Measurements from ENCODE around the gene SPEM2. TPM values are rescaled to one million over a fixed set of nuclear protein-coding genes. Genes with fewer than 3 reads are reported as not detected.
A peak's percentile ranks its signal among the peaks of the same experiment; 100 is the strongest.

Gene SPEM2
- total and polyA plus RNA-seq, 4 donors, result not detected

GRCh38 chr17:7436556-7437368 lies 11.3 kb downstream of the SPEM2 start:
- Histone ChIP-seq H3K4me1 (ENCODE audit: control insufficient read depth in 4 of 4, insufficient read depth in 4 of 4, low read length in 3 of 4) (peaks cover 20 to 48% (median 39%) of the 10 kb centered on the region in 4 donors), H3K27ac (ENCODE audit: low read depth in 1 of 2, low read length in 2 of 2) (peak overlapping the region; percentile 52 to 69), H3K36me3 (ENCODE audit: control insufficient read depth in 4 of 4, insufficient read depth in 3 of 4, low read depth in 1 of 4, low read length in 3 of 4) (no peaks in the 10 kb centered on the region), H3K9me3 (ENCODE audit: control insufficient read depth in 4 of 4, low read length in 3 of 4) (no peaks in the 10 kb centered on the region), H3K27me3 (ENCODE audit: control insufficient read depth in 4 of 4, insufficient read depth in 4 of 4, low read length in 3 of 4) (peaks cover 0 to 3% (median 0%) of the 10 kb centered on the region in 4 donors), H3K9ac (ENCODE audit: low read depth in 1 of 2, low read length in 2 of 2) (no peak overlapping the region), H3K4me3 (ENCODE audit: low read depth in 1 of 3, low read length in 3 of 3) (peak overlapping the region in 2 of 3 donors; percentile 52 to 83)
- TF ChIP-seq TAF1 (conservative IDR thresholded peaks at IDR 0.05), result peak; percentile 51
- no peak for TF ChIP-seq FOXA2 (IDR thresholded peaks at IDR 0.05)
- peak; percentile 18 for TF ChIP-seq YY1 (IDR thresholded peaks at IDR 0.05)
- peak; percentile 31 for TF ChIP-seq SP1 (IDR thresholded peaks at IDR 0.05)
- no peak for TF ChIP-seq JUND (IDR thresholded peaks at IDR 0.05)
- TF ChIP-seq, protein P1, sequence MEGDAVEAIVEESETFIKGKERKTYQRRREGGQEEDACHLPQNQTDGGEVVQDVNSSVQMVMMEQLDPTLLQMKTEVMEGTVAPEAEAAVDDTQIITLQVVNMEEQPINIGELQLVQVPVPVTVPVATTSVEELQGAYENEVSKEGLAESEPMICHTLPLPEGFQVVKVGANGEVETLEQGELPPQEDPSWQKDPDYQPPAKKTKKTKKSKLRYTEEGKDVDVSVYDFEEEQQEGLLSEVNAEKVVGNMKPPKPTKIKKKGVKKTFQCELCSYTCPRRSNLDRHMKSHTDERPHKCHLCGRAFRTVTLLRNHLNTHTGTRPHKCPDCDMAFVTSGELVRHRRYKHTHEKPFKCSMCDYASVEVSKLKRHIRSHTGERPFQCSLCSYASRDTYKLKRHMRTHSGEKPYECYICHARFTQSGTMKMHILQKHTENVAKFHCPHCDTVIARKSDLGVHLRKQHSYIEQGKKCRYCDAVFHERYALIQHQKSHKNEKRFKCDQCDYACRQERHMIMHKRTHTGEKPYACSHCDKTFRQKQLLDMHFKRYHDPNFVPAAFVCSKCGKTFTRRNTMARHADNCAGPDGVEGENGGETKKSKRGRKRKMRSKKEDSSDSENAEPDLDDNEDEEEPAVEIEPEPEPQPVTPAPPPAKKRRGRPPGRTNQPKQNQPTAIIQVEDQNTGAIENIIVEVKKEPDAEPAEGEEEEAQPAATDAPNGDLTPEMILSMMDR (IDR thresholded peaks at IDR 0.05; ENCODE audit: low read depth, low read length, missing input control), result peak; percentile 79
- TF ChIP-seq, protein P2, sequence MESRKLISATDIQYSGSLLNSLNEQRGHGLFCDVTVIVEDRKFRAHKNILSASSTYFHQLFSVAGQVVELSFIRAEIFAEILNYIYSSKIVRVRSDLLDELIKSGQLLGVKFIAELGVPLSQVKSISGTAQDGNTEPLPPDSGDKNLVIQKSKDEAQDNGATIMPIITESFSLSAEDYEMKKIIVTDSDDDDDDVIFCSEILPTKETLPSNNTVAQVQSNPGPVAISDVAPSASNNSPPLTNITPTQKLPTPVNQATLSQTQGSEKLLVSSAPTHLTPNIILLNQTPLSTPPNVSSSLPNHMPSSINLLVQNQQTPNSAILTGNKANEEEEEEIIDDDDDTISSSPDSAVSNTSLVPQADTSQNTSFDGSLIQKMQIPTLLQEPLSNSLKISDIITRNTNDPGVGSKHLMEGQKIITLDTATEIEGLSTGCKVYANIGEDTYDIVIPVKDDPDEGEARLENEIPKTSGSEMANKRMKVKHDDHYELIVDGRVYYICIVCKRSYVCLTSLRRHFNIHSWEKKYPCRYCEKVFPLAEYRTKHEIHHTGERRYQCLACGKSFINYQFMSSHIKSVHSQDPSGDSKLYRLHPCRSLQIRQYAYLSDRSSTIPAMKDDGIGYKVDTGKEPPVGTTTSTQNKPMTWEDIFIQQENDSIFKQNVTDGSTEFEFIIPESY (IDR thresholded peaks at IDR 0.05), result no peak
- peak; percentile 29 for TF ChIP-seq REST (IDR thresholded peaks at IDR 0.05)
- TF ChIP-seq HNF4G (IDR thresholded peaks at IDR 0.05), result no peak
- TF ChIP-seq RAD21 (IDR thresholded peaks at IDR 0.05), result peak; percentile 70 to 73
- WGBS, result 7% methylated on average over 92 of the region's 92 CpGs
- peak; percentile 77 for DNase-seq (ENCODE audit: low spot score)

DNA sequence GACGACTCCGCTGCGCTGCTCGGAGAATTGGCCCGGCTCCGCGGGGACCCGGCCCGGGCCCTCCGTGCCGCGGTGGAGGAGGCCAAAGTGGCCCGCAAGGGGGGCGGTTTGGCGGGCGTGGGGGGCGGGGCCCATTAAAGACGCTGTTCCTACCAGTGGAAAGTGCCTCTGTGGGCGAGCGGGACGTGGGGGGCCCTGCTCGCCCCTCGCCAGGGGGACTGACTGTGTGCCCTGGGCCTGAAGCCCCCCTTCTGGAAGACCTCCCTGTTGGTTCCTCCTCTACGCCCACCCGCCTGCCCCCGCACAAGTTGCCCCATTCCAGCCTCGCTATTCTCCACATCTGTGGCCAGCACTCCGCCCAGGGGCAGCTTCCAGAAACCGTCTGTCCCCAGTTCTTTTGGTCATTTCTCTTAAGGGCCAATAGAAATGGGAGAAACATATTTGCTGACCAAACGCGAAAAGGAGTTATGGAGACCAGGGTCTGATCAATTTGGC lies 12.0 kb downstream of the SPEM2 start:
- Histone ChIP-seq H3K27ac (ENCODE audit: low read depth in 1 of 2, low read length in 2 of 2) (peak overlapping the region in 1 of 2 donors; percentile 69), H3K27me3 (ENCODE audit: control insufficient read depth in 4 of 4, insufficient read depth in 4 of 4, low read length in 3 of 4) (peaks cover 0 to 3% (median 0%) of the 10 kb centered on the region in 4 donors)
- 25% methylated on average over 31 of the region's 31 CpGs for WGBS
- TF ChIP-seq HNF4A (conservative IDR thresholded peaks at IDR 0.05) (no peak), FOXA1 (IDR thresholded peaks at IDR 0.05) (no peak), RXRA (IDR thresholded peaks at IDR 0.05) (no peak), TAF1 (conservative IDR thresholded peaks at IDR 0.05) (no peak), NR2F2 (IDR thresholded peaks at IDR 0.05) (no peak), GABPA (IDR thresholded peaks at IDR 0.05 in 1 of 2, conservative IDR thresholded peaks at IDR 0.05 in 1 of 2) (no peak), REST (IDR thresholded peaks at IDR 0.05) (no peak)
- TF ChIP-seq, protein P2 (IDR thresholded peaks at IDR 0.05), result no peak

More for the DNA sequence above, 12.0 kb downstream of the SPEM2 start:
- H3K9ac ChIP-seq (ENCODE audit: low read depth in 1 of 2, low read length in 2 of 2), result no peak overlapping the region
- H3K36me3 ChIP-seq (ENCODE audit: control insufficient read depth in 4 of 4, insufficient read depth in 3 of 4, low read depth in 1 of 4, low read length in 3 of 4), result no peaks in the 10 kb centered on the region
- no peaks in the 10 kb centered on the region for H3K9me3 ChIP-seq (ENCODE audit: control insufficient read depth in 4 of 4, low read length in 3 of 4)
- no peak for DNase-seq (ENCODE audit: low spot score)
- peak overlapping the region in 1 of 3 donors; percentile 31 for H3K4me3 ChIP-seq (ENCODE audit: low read depth in 1 of 3, low read length in 3 of 3)
- H3K4me1 ChIP-seq (ENCODE audit: control insufficient read depth in 4 of 4, insufficient read depth in 4 of 4, low read length in 3 of 4), result peaks cover 20 to 48% (median 39%) of the 10 kb centered on the region in 4 donors
